GM21390 (cell line): Measurements from ENCODE around the gene KLC1.

Experiments
- ATAC-seq: cut with Tn5 transposase; IDR thresholded peaks from one replicate; pipeline ENCODE4 v1.9.1; 2021; ENCODE audit not compliant: unreplicated experiment

Gene KLC1

GRCh38 chr14:103745424-103745823 is 116.4 kb downstream of the KLC1 start:
- ATAC-seq = no peak

GRCh38 chr14:103746701-103747100 is 117.7 kb downstream of the KLC1 start:
- ATAC-seq = no peak

GRCh38 chr14:103748534-103748857 is 119.5 kb downstream of the KLC1 start:
- no peak for ATAC-seq

- no peak for ATAC-seq
Observed at GRCh38 chr14:103749452-103749851, 120.4 kb downstream of the KLC1 start.

- no peak for ATAC-seq
Observed at GRCh38 chr14:103749860-103750259, 120.8 kb downstream of the KLC1 start.
